Mammary epithelial cell (primary cell): Measurements from ENCODE around the gene EDC4.

Source experiments
- EZH2 ChIP-seq: IDR thresholded peaks from 2 replicates; pipeline ENCODE4 v1.6.1; 2012; ENCODE audit warnings: low read length, inconsistent platforms, borderline replicate concordance
- TF ChIP-seq, protein P1 (sequence below), 2 donors: IDR thresholded peaks in 1 of 2; conservative IDR thresholded peaks in 1 of 2; 2 replicates each; pipeline ENCODE4 v1.5.1; 2011 to 2012; ENCODE audit warnings: inconsistent platforms in 2 of 2, low read length in 2 of 2, mild to moderate bottlenecking in 2 of 2, control low read depth in 1 of 2, low read depth in 1 of 2; ENCODE audit not compliant: insufficient read depth in 1 of 2; ENCODE audit errors: extremely low read depth in 1 of 2

DNA sequence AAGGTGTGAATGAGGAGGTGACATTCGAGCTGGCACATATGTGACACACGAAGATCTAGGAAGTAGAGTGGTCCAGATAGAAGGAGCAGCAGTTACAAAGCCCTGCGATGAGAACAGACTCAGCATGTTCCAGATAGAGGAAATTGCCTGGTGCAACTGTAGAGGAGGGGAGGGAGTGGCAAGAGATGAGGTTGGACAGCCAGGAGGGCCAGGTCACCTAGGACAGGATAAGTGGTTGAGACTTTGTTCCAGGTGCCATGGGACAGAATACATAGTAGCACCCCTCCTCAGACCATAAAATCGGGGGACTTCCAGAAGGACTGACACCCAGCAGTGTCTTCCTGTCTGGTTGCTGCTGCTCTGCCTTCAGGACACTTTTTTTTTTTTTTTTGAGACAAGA is 14.4 kb upstream of the EDC4 start:
- TF ChIP-seq, protein P1, sequence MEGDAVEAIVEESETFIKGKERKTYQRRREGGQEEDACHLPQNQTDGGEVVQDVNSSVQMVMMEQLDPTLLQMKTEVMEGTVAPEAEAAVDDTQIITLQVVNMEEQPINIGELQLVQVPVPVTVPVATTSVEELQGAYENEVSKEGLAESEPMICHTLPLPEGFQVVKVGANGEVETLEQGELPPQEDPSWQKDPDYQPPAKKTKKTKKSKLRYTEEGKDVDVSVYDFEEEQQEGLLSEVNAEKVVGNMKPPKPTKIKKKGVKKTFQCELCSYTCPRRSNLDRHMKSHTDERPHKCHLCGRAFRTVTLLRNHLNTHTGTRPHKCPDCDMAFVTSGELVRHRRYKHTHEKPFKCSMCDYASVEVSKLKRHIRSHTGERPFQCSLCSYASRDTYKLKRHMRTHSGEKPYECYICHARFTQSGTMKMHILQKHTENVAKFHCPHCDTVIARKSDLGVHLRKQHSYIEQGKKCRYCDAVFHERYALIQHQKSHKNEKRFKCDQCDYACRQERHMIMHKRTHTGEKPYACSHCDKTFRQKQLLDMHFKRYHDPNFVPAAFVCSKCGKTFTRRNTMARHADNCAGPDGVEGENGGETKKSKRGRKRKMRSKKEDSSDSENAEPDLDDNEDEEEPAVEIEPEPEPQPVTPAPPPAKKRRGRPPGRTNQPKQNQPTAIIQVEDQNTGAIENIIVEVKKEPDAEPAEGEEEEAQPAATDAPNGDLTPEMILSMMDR (conservative IDR thresholded peaks at IDR 0.05 in 1 of 2, IDR thresholded peaks at IDR 0.05 in 1 of 2; ENCODE audit: extremely low read depth in 1 of 2, insufficient read depth in 1 of 2, low read depth in 1 of 2, low read length in 2 of 2), result no peak
- TF ChIP-seq EZH2, result no peak
